GM03348 (cell line): Measurements from ENCODE around the gene SLC15A5.
A peak's percentile ranks its signal among the peaks of the same experiment; 100 is the strongest.

ENCODE experiments used
- DNase-seq: peaks from one replicate; pipeline ENCODE4 v3.0.0; 2012; ENCODE audit warnings: low spot score

Gene SLC15A5

GRCh38 chr12:16260206-16260605 is 17.3 kb downstream of the SLC15A5 start:
- no peak for DNase-seq

GRCh38 chr12:16258963-16259362 is 18.5 kb downstream of the SLC15A5 start:
- no peak for DNase-seq

GRCh38 chr12:16246264-16246663 is 31.2 kb downstream of the SLC15A5 start:
- no peak for DNase-seq

- DNase-seq = no peak
Observed at GRCh38 chr12:16245209-16245608, 32.3 kb downstream of the SLC15A5 start.

GRCh38 chr12:16243487-16244412 is 33.7 kb downstream of the SLC15A5 start:
- DNase-seq = no peak

DNA sequence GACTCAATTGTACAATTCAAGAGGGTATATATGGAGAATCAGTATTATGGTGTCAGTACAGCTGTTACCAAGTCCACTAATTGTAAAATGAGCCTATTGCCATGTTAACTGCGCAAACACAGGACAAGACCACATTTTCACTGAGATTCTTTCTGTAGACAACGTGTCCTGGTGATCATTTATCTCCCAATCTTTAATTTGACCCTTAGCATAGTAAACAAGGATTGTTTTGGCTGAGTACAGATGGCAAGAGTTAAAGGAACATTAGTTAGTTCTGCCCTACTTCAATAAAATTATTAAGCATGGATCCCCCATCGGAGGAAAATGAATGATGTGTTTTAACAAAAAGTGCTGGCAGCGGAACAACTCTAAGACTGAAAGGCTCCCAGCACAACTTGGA is 36.1 kb downstream of the SLC15A5 start:
- DNase-seq = no peak

GRCh38 chr12:16238661-16239060 is 38.8 kb downstream of the SLC15A5 start:
- peak; percentile 7 for DNase-seq

DNA sequence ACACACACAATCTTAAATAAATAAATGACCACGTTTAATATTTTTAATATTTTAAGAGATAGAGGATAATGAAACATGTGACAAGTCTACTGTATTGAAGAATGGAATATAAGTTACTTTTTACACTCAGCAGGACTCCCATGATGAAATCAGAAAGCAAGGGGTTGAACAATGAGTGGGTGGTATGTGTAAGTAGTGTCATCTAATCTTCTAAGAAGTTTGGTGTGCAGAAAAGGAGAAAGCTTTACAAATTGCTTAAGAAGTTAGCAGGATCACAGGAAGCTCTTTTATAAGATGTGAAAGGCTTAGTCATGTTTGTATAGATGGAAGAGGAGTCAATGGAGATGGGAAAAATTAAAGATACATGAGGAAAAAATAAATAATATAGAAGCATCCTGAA is 47.8 kb downstream of the SLC15A5 start:
- DNase-seq = no peak

- DNase-seq = no peak
Observed at GRCh38 chr12:16228067-16228466, 49.4 kb downstream of the SLC15A5 start.

GRCh38 chr12:16225692-16226091 is 51.8 kb downstream of the SLC15A5 start:
- no peak for DNase-seq

DNA sequence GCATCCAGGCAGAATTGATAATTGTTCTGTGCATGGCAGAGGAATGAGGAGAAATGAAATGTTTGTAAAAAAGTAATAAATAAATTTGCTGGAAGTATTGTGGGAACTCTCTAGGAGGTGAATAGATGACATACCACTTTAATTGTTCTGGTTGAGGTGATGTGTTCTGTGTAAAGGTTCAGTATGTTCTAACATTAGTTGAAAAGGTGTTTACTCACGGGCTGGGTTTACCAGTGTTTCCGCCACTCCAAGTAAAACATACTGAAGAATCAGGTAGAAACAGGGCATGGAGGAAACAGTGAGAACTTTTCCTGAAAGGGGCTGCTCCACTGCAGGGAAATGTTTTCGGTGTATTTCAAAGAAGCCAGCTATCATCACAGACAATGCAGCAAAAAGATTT is 53.3 kb downstream of the SLC15A5 start:
- no peak for DNase-seq

GRCh38 chr12:16221776-16222175 is 55.7 kb downstream of the SLC15A5 start:
- no peak for DNase-seq

- no peak for DNase-seq
Observed at GRCh38 chr12:16220120-16220519, 57.4 kb downstream of the SLC15A5 start.

- DNase-seq = no peak
Observed at GRCh38 chr12:16218934-16219751, 58.3 kb downstream of the SLC15A5 start.

GRCh38 chr12:16218234-16218633 is 59.3 kb downstream of the SLC15A5 start:
- DNase-seq = no peak

DNA sequence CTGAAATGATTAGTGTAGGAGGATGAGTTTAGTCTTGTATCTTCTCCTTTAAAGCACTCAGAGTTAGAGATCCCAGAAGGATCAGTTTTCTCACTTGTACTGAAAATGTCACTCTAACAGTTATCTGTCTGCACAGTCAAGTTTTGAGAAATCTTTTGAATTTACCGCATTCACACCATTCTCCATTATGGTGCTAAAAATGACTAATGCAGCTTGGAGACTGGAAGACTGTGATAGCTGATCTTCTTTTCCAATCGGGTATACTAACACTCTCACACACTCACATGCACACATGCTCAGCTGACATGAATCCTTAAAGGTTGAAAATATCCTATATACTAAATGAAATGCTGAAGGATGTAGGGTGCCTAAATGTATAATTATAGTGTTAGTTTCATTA is 65.8 kb downstream of the SLC15A5 start:
- DNase-seq = no peak

GRCh38 chr12:16198884-16199283 is 78.6 kb downstream of the SLC15A5 start:
- no peak for DNase-seq

GRCh38 chr12:16197600-16197999 is 79.9 kb downstream of the SLC15A5 start:
- no peak for DNase-seq

DNA sequence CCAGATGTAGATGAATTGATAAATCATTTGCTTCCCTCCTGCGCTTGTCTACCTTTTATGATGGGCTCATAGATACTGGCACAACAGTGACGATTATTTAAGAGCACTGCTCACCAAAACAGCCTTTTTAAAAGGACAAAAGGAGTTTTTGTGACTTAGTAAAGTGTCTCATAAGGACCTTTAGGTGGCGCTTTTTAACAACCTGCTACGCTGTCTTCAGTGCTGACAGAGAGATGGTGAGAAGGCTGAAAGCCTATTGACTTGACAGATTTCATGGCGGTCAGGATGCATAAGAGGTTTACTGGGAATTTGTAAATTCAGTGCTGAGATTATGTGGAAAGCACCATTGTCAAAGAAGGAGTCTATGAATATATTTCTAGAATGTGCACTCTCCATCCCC is 87.6 kb downstream of the SLC15A5 start:
- DNase-seq = peak; percentile 12

GRCh38 chr12:16187660-16188059 is 89.8 kb downstream of the SLC15A5 start:
- no peak for DNase-seq

- no peak for DNase-seq
Observed at GRCh38 chr12:16184681-16185080, 92.8 kb downstream of the SLC15A5 start.

- DNase-seq = no peak
Observed at GRCh38 chr12:16183541-16183940, 93.9 kb downstream of the SLC15A5 start.

- no peak for DNase-seq
Observed at GRCh38 chr12:16175840-16176239, 101.6 kb downstream of the SLC15A5 start.
